ENCODE measurements around the gene DNAJC5.

DNA sequence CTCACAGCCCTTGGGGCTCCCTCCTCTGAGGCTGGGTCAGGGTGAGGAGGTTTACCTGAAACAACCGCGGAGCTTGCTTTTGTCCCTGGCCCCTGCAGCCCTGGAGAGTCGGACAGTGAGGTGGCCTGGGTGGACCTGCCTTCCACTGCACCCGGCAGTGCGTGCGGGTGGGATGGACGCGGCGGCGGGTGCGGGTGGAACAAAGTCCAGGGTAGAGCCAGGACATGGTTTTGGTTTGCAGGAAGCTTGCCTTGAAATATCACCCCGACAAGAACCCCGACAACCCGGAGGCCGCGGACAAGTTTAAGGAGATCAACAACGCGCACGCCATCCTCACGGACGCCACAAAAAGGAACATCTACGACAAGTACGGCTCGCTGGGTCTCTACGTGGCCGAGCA is 34.1 kb downstream of the DNAJC5 start:
- TF ChIP-seq, protein P1, sequence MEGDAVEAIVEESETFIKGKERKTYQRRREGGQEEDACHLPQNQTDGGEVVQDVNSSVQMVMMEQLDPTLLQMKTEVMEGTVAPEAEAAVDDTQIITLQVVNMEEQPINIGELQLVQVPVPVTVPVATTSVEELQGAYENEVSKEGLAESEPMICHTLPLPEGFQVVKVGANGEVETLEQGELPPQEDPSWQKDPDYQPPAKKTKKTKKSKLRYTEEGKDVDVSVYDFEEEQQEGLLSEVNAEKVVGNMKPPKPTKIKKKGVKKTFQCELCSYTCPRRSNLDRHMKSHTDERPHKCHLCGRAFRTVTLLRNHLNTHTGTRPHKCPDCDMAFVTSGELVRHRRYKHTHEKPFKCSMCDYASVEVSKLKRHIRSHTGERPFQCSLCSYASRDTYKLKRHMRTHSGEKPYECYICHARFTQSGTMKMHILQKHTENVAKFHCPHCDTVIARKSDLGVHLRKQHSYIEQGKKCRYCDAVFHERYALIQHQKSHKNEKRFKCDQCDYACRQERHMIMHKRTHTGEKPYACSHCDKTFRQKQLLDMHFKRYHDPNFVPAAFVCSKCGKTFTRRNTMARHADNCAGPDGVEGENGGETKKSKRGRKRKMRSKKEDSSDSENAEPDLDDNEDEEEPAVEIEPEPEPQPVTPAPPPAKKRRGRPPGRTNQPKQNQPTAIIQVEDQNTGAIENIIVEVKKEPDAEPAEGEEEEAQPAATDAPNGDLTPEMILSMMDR (conservative IDR thresholded peaks at IDR 0.05 in 1 of 2, IDR thresholded peaks at IDR 0.05 in 1 of 2; ENCODE audit: extremely low read depth in 1 of 2, insufficient read depth in 1 of 2, low read depth in 1 of 2, low read length in 2 of 2) = no peak
- TF ChIP-seq EZH2 (IDR thresholded peaks at IDR 0.05; ENCODE audit: borderline replicate concordance, low read length) = no peak

Measured in mammary epithelial cell (primary cell).